Measurements from ENCODE around the gene LMAN1. TPM values are rescaled to one million over a fixed set of nuclear protein-coding genes. Genes with fewer than 3 reads are reported as not detected.

LMAN1 gene
- 28.7 to 49.7 TPM (median 31.9 TPM) in 5 replicates for total RNA-seq (2022; extraction: Qiagen RNA extraction; ENCODE audit: low read depth)

DNA sequence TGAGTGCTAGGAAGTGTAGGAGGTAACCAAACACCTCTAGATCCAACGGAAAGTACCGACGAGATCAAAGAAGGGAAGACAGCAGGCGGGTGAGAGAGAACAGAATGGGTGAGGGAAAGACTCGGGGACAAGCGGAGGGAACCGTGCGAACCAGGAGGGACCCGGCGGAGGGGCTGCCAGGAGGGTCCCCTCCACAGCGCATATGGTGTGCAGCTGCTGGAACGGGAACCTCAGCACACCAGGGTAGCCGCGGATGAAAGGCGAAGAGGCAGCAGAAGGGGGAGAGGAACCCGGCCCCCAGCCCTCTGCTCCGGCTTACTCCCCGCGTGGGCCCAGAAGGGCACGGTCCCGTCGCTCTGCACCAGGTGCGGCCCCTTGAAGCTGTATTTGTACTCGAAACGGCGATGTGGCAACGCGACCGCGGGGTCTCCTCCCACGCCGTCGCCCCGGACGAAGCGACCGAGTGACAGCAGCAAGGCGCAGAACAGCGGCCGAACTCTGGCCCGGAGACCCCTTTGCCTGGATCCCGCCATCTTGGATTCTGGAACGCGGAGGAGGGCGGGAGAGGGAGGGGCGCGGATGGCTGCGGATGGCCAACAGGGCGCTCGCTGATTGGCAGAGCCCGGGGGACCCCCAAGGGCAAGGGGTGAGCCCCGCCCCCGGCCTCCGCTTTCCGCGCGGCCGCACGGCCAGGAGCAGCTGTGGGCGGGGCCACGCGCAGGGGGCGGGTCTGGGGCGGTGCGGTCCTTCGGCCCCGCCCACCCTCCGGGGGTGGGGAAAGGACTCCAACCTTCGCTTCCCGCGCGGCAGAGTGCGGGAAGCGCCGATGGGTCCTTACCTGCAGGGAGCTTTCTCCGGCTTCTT lies at the start of gene LMAN1:
TSS of gene LMAN1 (minus strand) at position 554 of the 864 bp plus-strand sequence. CDS start at position 533, 21 bp downstream.

GRCh38 chr18:59318460-59319050 lies 40.5 kb downstream of the LMAN1 start, which contains the start of gene CPLX4:
Gene CPLX4, minus strand, starts transcription at chr18:59318649. Its CDS starts 187 bp downstream, at chr18:59318462.

Other genes starting within 250 kb of the LMAN1 start
- 51.4 to 68.1 TPM (median 63.9 TPM) in 5 replicates for gene SEC11C, start 219.4 kb downstream of the LMAN1 start, total RNA-seq (2022; extraction: Qiagen RNA extraction; ENCODE audit: low read depth)
- not detected in 5 replicates for gene GRP, start 139.1 kb downstream of the LMAN1 start, total RNA-seq (2022; extraction: Qiagen RNA extraction; ENCODE audit: low read depth)
- gene RAX, start 85.8 kb downstream of the LMAN1 start, total RNA-seq (2022; extraction: Qiagen RNA extraction; ENCODE audit: low read depth): not detected in 5 replicates
- gene CPLX4, start 40.6 kb downstream of the LMAN1 start, total RNA-seq (2022; extraction: Qiagen RNA extraction; ENCODE audit: low read depth): not detected in 5 replicates

All from A549 treated with CpdA at 1 μM for 4 hours (cell line).